ENCODE data around the gene LRP5. TPM values are rescaled to one million over a fixed set of nuclear protein-coding genes. Genes with fewer than 3 reads are reported as not detected.

The LRP5 gene
- total RNA-seq, 1 experiment from 2014 or later = 32.8 TPM

GRCh38 chr11:68325183-68325906, 13.0 kb downstream of the LRP5 start:
- no TSS peak for BruUV-seq (replicated peaks)
- Mint-ChIP-seq H3K27me3 (ENCODE audit: insufficient read depth, unreplicated experiment) (no peaks in the 10 kb centered on the region), H3K36me3 (ENCODE audit: insufficient read depth, unreplicated experiment) (peaks cover 3% of the 10 kb centered on the region), H3K27ac (ENCODE audit: low read depth, unreplicated experiment) (no peak overlapping the region), H3K4me1 (ENCODE audit: insufficient read depth, unreplicated experiment) (peaks cover 19% of the 10 kb centered on the region), H3K9me3 (ENCODE audit: unreplicated experiment) (no peaks in the 10 kb centered on the region), H3K4me3 (ENCODE audit: unreplicated experiment) (no peak overlapping the region)
- DNase-seq (ENCODE audit: unreplicated experiment) = no peak
- no peak for TF ChIP-seq CTCF (IDR thresholded peaks at IDR 0.05; ENCODE audit: unreplicated experiment)
- intact Hi-C loops (cut with micrococcal nuclease) = no loop called here
- ChIA-PET CTCF (no interaction called here), POLR2A (interaction anchor here (0.9 to 1.5 kb wide), 3 partner anchors 10 to 12 kb away, joined by 3 to 6 read pairs (median 5); no protein-coding TSS in a partner anchor)

GRCh38 chr11:68325907-68326220, 13.5 kb downstream of the LRP5 start:
- H3K4me1 Mint-ChIP-seq (ENCODE audit: insufficient read depth, unreplicated experiment) = peaks cover 18% of the 10 kb centered on the region
- no peak for TF ChIP-seq CTCF (IDR thresholded peaks at IDR 0.05; ENCODE audit: unreplicated experiment)
- no TSS peak for BruUV-seq (replicated peaks)
- ChIA-PET CTCF (no interaction called here), POLR2A (interaction anchor here (0.9 to 1.2 kb wide), 2 partner anchors 10 to 11 kb away, joined by 3 to 6 read pairs; no protein-coding TSS in a partner anchor)
- no peak overlapping the region for H3K4me3 Mint-ChIP-seq (ENCODE audit: unreplicated experiment)
- H3K27ac Mint-ChIP-seq (ENCODE audit: low read depth, unreplicated experiment) = no peak overlapping the region
- H3K27me3 Mint-ChIP-seq (ENCODE audit: insufficient read depth, unreplicated experiment) = no peaks in the 10 kb centered on the region
- intact Hi-C loops (cut with micrococcal nuclease) = no loop called here
- no peak for DNase-seq (ENCODE audit: unreplicated experiment)
- no peaks in the 10 kb centered on the region for H3K36me3 Mint-ChIP-seq (ENCODE audit: insufficient read depth, unreplicated experiment)
- no peaks in the 10 kb centered on the region for H3K9me3 Mint-ChIP-seq (ENCODE audit: unreplicated experiment)

- DNase-seq (ENCODE audit: unreplicated experiment) = no peak
- Mint-ChIP-seq H3K9me3 (ENCODE audit: unreplicated experiment) (no peaks in the 10 kb centered on the region), H3K36me3 (ENCODE audit: insufficient read depth, unreplicated experiment) (no peaks in the 10 kb centered on the region), H3K4me1 (ENCODE audit: insufficient read depth, unreplicated experiment) (peaks cover 11% of the 10 kb centered on the region), H3K27ac (ENCODE audit: low read depth, unreplicated experiment) (no peak overlapping the region), H3K27me3 (ENCODE audit: insufficient read depth, unreplicated experiment) (no peaks in the 10 kb centered on the region), H3K4me3 (ENCODE audit: unreplicated experiment) (no peak overlapping the region)
- no TSS peak for BruUV-seq (replicated peaks)
- intact Hi-C loops (cut with micrococcal nuclease) = no loop called here
- TF ChIP-seq CTCF (IDR thresholded peaks at IDR 0.05; ENCODE audit: unreplicated experiment) = no peak
- ChIA-PET CTCF (no interaction called here), POLR2A (interaction anchor here (1.2 kb wide), 1 partner anchor 10 kb away, joined by 6 read pairs; no protein-coding TSS in a partner anchor)
Measured at GRCh38 chr11:68326334-68327215, 14.2 kb downstream of the LRP5 start.

Data from MCF 10A (cell line).